Parathyroid adenoma (tissue), 2 donors: Measurements from ENCODE around the gene ASTN2.
"Not testable (repeated sequence)": the region's sequence is repeated elsewhere in the genome, so short reads cannot be mapped to it uniquely, and the experiment has no call there.

ENCODE experiments used
- H2AFZ ChIP-seq: fragments of 300-600 bp; sonication (generic); one replicate; pipeline ENCODE4 v1.7.0; 2017; ENCODE audit warnings: antibody characterized with exemption, mild to moderate bottlenecking
- H3K27ac ChIP-seq: fragments of 300-600 bp; sonication (generic); one replicate; pipeline ENCODE4 v1.7.0; 2017
- H3K27me3 ChIP-seq: fragments of 300-600 bp; sonication (generic); one replicate; pipeline ENCODE4 v1.7.0; 2017; ENCODE audit warnings: low read length; ENCODE audit not compliant: control insufficient read depth, insufficient read depth
- H3K36me3 ChIP-seq: fragments of 300-600 bp; sonication (generic); one replicate; pipeline ENCODE4 v1.7.0; 2017; ENCODE audit warnings: low read length; ENCODE audit not compliant: control insufficient read depth, insufficient read depth
- H3K4me1 ChIP-seq: fragments of 300-600 bp; sonication (generic); one replicate; pipeline ENCODE4 v1.7.0; 2017; ENCODE audit warnings: control low read depth
- H3K4me2 ChIP-seq: fragments of 300-600 bp; sonication (generic); one replicate; pipeline ENCODE4 v1.7.0; 2017; ENCODE audit warnings: low read length
- H3K4me3 ChIP-seq: fragments of 300-600 bp; sonication (generic); one replicate; pipeline ENCODE4 v1.7.0; 2017; ENCODE audit warnings: low read depth, low read length
- H3K79me2 ChIP-seq: fragments of 300-600 bp; sonication (generic); one replicate; pipeline ENCODE4 v1.7.0; 2017; ENCODE audit warnings: control low read depth
- H3K9ac ChIP-seq: fragments of 300-600 bp; sonication (generic); one replicate; pipeline ENCODE4 v1.7.0; 2017; ENCODE audit warnings: mild to moderate bottlenecking
- H3K9me3 ChIP-seq: fragments of 300-600 bp; sonication (generic); one replicate; pipeline ENCODE4 v1.7.0; 2017; ENCODE audit warnings: low read length; ENCODE audit not compliant: control insufficient read depth
- CTCF ChIP-seq: fragments of 300-600 bp; sonication (generic); IDR thresholded peaks from one replicate; pipeline ENCODE4 v1.7.0; 2017; ENCODE audit warnings: antibody characterized with exemption, mild to moderate bottlenecking
- donor health status: primary hyperparathyroidism.

Gene ASTN2

GRCh38 chr9:116928289-116928688 is 486.6 kb downstream of the ASTN2 start:
- Histone ChIP-seq H3K36me3 (no peaks in the 10 kb centered on the region), H3K4me1 (no peaks in the 10 kb centered on the region), H3K4me3 (no peak overlapping the region), H3K27me3 (no peaks in the 10 kb centered on the region), H3K4me2 (no peak overlapping the region), H3K27ac (no peak overlapping the region), H2AFZ (no peak overlapping the region), H3K9me3 (no peaks in the 10 kb centered on the region), H3K9ac (no peak overlapping the region), H3K79me2 (no peaks in the 10 kb centered on the region)
- no peak for TF ChIP-seq CTCF

- H3K4me2 ChIP-seq, result no peak overlapping the region
- H3K9me3 ChIP-seq, result no peaks in the 10 kb centered on the region
- no peaks in the 10 kb centered on the region for H3K79me2 ChIP-seq
- H3K27ac ChIP-seq, result no peak overlapping the region
- H3K4me1 ChIP-seq, result no peaks in the 10 kb centered on the region
- no peak overlapping the region for H3K9ac ChIP-seq
- no peak for TF ChIP-seq CTCF
- no peaks in the 10 kb centered on the region for H3K36me3 ChIP-seq
- no peak overlapping the region for H3K4me3 ChIP-seq
- H2AFZ ChIP-seq, result no peak overlapping the region
- no peaks in the 10 kb centered on the region for H3K27me3 ChIP-seq
These were observed 487.1 kb downstream of the ASTN2 start for GRCh38 chr9:116927726-116928125.

DNA sequence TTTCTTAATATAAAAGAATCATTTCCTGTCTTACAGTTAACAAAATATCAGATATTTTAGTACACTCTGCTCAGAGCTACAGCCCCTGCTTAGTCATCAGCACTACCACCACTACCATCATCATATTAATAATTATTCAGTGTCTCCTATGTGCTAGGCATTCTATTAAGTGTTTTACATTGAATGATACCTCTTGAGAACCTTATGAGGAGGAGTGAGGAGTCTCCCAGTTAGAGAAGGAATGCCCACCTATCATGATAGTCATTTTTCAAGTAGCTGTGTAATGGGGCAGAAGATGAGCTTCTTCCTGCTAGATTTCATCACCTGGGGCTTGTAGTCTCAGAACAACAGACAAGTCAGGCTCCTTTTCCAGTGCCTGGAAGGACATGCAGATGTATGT is 489.7 kb downstream of the ASTN2 start:
- Histone ChIP-seq H3K4me2 (no peak overlapping the region), H3K9ac (no peak overlapping the region), H2AFZ (no peak overlapping the region), H3K27me3 (no peaks in the 10 kb centered on the region), H3K9me3 (no peaks in the 10 kb centered on the region), H3K36me3 (no peaks in the 10 kb centered on the region), H3K79me2 (no peaks in the 10 kb centered on the region), H3K4me1 (no peaks in the 10 kb centered on the region), H3K4me3 (no peak overlapping the region), H3K27ac (no peak overlapping the region)
- no peak for TF ChIP-seq CTCF

DNA sequence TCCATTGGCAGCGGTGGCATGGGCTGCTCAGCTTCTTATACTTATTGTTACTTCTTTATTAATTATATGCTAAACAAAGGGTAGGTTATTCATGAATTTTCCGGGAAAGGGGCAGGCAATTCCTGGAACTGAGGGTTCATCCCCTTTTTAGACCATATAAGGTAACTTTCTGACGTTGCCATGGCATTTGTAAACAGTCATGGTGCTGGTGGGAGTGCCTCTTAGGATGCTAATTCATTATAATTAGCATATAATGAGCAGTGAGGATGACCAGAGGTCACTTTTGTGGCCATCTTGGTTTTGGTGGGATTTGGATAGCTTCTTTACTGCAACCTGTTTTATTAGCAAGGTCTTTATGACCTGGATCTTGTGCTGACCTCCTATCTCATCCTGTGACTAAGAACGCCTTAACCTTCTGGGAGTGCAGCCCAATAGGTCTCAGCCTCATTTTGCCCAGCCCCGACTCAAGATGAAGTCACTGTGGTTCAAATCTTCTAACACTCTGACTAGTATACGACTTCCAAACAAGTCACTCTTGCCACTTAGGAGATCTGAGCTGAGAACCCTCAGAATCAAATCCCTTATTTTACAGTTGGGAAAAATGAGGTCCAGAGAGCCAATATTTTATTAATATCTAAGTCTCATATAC is 490.3 kb downstream of the ASTN2 start:
- H3K79me2 ChIP-seq, result no peaks in the 10 kb centered on the region
- H3K4me3 ChIP-seq, result no peak overlapping the region
- no peak for TF ChIP-seq CTCF
- H3K9me3 ChIP-seq, result no peaks in the 10 kb centered on the region
- no peaks in the 10 kb centered on the region for H3K36me3 ChIP-seq
- no peaks in the 10 kb centered on the region for H3K27me3 ChIP-seq
- H3K4me2 ChIP-seq, result no peak overlapping the region
- H2AFZ ChIP-seq, result no peak overlapping the region
- H3K27ac ChIP-seq, result no peak overlapping the region
- H3K4me1 ChIP-seq, result no peaks in the 10 kb centered on the region
- no peak overlapping the region for H3K9ac ChIP-seq

- H3K27ac ChIP-seq, H3K9me3 ChIP-seq, H3K4me2 ChIP-seq, H2AFZ ChIP-seq, H3K27me3 ChIP-seq, H3K4me1 ChIP-seq, H3K9ac ChIP-seq, H3K79me2 ChIP-seq, H3K4me3 ChIP-seq, H3K36me3 ChIP-seq: not testable (repeated sequence)
These were observed 496.9 kb downstream of the ASTN2 start for GRCh38 chr9:116917895-116918508.
